ENCODE data around the gene TMSB15B. TPM values are rescaled to one million over a fixed set of nuclear protein-coding genes. Genes with fewer than 3 reads are reported as not detected.

Gene TMSB15B
- polyA plus RNA-seq, 1 of the 3 experiments (the other 2 are of a cell fraction): 13.1 TPM

GRCh38 chrX:103941201-103941975 lies 21.0 kb upstream of the TMSB15B start:
- 23% methylated on average over 3 of the region's 3 CpGs for WGBS (ENCODE audit: low lambda C conversion rate)
- Histone ChIP-seq H4K20me1 (ENCODE audit: insufficient read depth) (no peaks in the 10 kb centered on the region), H3K9me3 (no peaks in the 10 kb centered on the region), H3K27me3 (ENCODE audit: insufficient read depth) (no peaks in the 10 kb centered on the region), H3K4me2 (no peak overlapping the region), H3K9me2 (no peaks in the 10 kb centered on the region), H3K36me3 (replicated peaks in 1 of 2; ENCODE audit: control insufficient read depth in 1 of 2, insufficient read depth in 2 of 2, low read length in 1 of 2) (no peaks in the 10 kb centered on the region), H3K27ac (ENCODE audit: low read depth in 2 of 2, low read length in 1 of 2) (no peak overlapping the region), H3F3A (replicated peaks; ENCODE audit: insufficient read depth) (no peaks in the 10 kb centered on the region), H3K4me3 (ENCODE audit: low read depth in 2 of 2, low read length in 1 of 2) (no peak overlapping the region), H3K9ac (no peak overlapping the region), H3K4me1 (ENCODE audit: control insufficient read depth in 1 of 2, insufficient read depth in 2 of 2, low read depth in 1 of 2, low read length in 1 of 2) (no peaks in the 10 kb centered on the region), H3K79me2 (ENCODE audit: insufficient read depth) (no peaks in the 10 kb centered on the region), H2AFZ (ENCODE audit: low read depth) (no peak overlapping the region)
- ChIA-PET POLR2A (interaction anchor here (0.7 kb wide), 1 partner anchor 528 kb away, joined by 5 read pairs; no protein-coding TSS in a partner anchor), CTCF (interaction anchor here (0.7 to 1.0 kb wide), 4 partner anchors 8 to 1843 kb away, joined by 3 read pairs; no protein-coding TSS in a partner anchor)
- TF ChIP-seq GATA2 (CRISPR knock-in tag; IDR thresholded peaks at IDR 0.05) (no peak), RAD21 (IDR thresholded peaks at IDR 0.05; ENCODE audit: low read length) (peak; percentile 37), SMC3 (IDR thresholded peaks at IDR 0.05; ENCODE audit: low read depth, low read length) (peak; percentile 17; the same call in 1 of the 2 replicates), TEAD4 (IDR thresholded peaks at IDR 0.05; ENCODE audit: borderline replicate concordance, insufficient read depth) (no peak), CTCF (IDR thresholded peaks at IDR 0.05) (peak; percentile 63)
- TF ChIP-seq, protein P1, sequence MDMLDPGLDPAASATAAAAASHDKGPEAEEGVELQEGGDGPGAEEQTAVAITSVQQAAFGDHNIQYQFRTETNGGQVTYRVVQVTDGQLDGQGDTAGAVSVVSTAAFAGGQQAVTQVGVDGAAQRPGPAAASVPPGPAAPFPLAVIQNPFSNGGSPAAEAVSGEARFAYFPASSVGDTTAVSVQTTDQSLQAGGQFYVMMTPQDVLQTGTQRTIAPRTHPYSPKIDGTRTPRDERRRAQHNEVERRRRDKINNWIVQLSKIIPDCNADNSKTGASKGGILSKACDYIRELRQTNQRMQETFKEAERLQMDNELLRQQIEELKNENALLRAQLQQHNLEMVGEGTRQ (IDR thresholded peaks at IDR 0.05; ENCODE audit: borderline replicate concordance, low read depth, low read length): no peak
- peak; percentile 20 for DNase-seq

- no peak overlapping the region for H2AFZ ChIP-seq (ENCODE audit: low read depth)
- no peaks in the 10 kb centered on the region for H3K9me3 ChIP-seq
- ChIA-PET CTCF (no interaction called here), POLR2A (no interaction called here)
- no peak for TF ChIP-seq MEF2A (IDR thresholded peaks at IDR 0.05; ENCODE audit: borderline replicate concordance, low read depth)
- no peak for TF ChIP-seq SMC3 (IDR thresholded peaks at IDR 0.05; ENCODE audit: low read depth, low read length)
- TF ChIP-seq POLR2AphosphoS5 (IDR thresholded peaks at IDR 0.05; ENCODE audit: low read depth, low read length): no peak
- TF ChIP-seq MXI1 (IDR thresholded peaks at IDR 0.05; ENCODE audit: low read depth, low read length): no peak
- H3F3A ChIP-seq (replicated peaks; ENCODE audit: insufficient read depth): no peaks in the 10 kb centered on the region
- DNase-seq: no peak
- no peak overlapping the region for H3K4me3 ChIP-seq (ENCODE audit: low read depth in 2 of 2, low read length in 1 of 2)
- no peaks in the 10 kb centered on the region for H3K79me2 ChIP-seq (ENCODE audit: insufficient read depth)
- no peaks in the 10 kb centered on the region for H3K36me3 ChIP-seq (replicated peaks in 1 of 2; ENCODE audit: control insufficient read depth in 1 of 2, insufficient read depth in 2 of 2, low read length in 1 of 2)
- H3K27me3 ChIP-seq (ENCODE audit: insufficient read depth): no peaks in the 10 kb centered on the region
- H3K9me2 ChIP-seq: no peaks in the 10 kb centered on the region
- H3K4me2 ChIP-seq: no peak overlapping the region
- no peaks in the 10 kb centered on the region for H3K4me1 ChIP-seq (ENCODE audit: control insufficient read depth in 1 of 2, insufficient read depth in 2 of 2, low read depth in 1 of 2, low read length in 1 of 2)
- no peak overlapping the region for H3K27ac ChIP-seq (ENCODE audit: low read depth in 2 of 2, low read length in 1 of 2)
- H4K20me1 ChIP-seq (ENCODE audit: insufficient read depth): no peaks in the 10 kb centered on the region
- H3K9ac ChIP-seq: no peak overlapping the region
- WGBS (ENCODE audit: low lambda C conversion rate): 17% methylated on average over 1 of the region's 1 CpG
These were observed 12.9 kb upstream of the TMSB15B start for GRCh38 chrX:103949506-103949905.

Measured in SK-N-SH (cell line).